HCT116 (cell line): ENCODE measurements around the gene TSPAN5. TPM values are rescaled to one million over a fixed set of nuclear protein-coding genes. Genes with fewer than 3 reads are reported as not detected.

Experiments
- ATAC-seq: fragments of 200-7000 bp; cut with Tn5 transposase; 2 replicates; pipeline ENCODE4 v1.9.1; 2020; ENCODE audit warnings: mild to moderate bottlenecking, moderate library complexity
- BruUV-seq: library from RNA; stranded (reverse); fragments of 400-500 nt; replicated peaks from 2 replicates; lab custom pipeline; 2021; lab: Mats Ljungman, UMichigan
- CTCF ChIA-PET: fragments of 300-600 bp; sonication (Branson Sonifier 250); formaldehyde crosslinking; loops from one replicate; lab custom pipeline; 2021; ENCODE audit warnings: antibody characterized with exemption; lab: Charles Lee
- POLR2A ChIA-PET: fragments of 300-600, 350-600 bp; sonication (Branson Sonifier 250); formaldehyde crosslinking; loops from one replicate; lab custom pipeline; 2021; ENCODE audit warnings: antibody characterized with exemption; lab: Charles Lee
- RAD21 ChIA-PET, 2 experiments: fragments of 300-600 bp; sonication (Branson Sonifier 250); formaldehyde crosslinking; loops; one replicate each; lab custom pipeline; 2023; ENCODE audit warnings: low total read pairs in 2 of 2; ENCODE audit not compliant: uncharacterized antibody in 2 of 2, unreplicated experiment in 2 of 2, low non-redundant PET in 1 of 2; lab: Charles Lee
- DNase-seq: peaks from one replicate; pipeline ENCODE4 v3.0.0-alpha.2; 2010; ENCODE audit warnings: low read depth, low spot score
- H2AFZ ChIP-seq: fragments of 200-600 bp; shearing (Covaris generic), sonication (generic); 2 replicates; pipeline ENCODE4 v1.6.1; 2017; ENCODE audit warnings: low read depth, mixed run types, mixed read lengths, antibody characterized with exemption, low read length; ENCODE audit not compliant: poor library complexity, severe bottlenecking
- H3K27ac ChIP-seq: 2 replicates; pipeline ENCODE4 v1.5.1; 2012; ENCODE audit warnings: low read depth, low read length
- H3K27me3 ChIP-seq: fragments of 200-600 bp; sonication (generic); 2 replicates; pipeline ENCODE4 v1.6.1; 2016; ENCODE audit warnings: mixed run types, low read length, mixed read lengths; ENCODE audit not compliant: insufficient read depth
- H3K36me3 ChIP-seq, 2 experiments: fragments of 200-500 bp in 1 of 2; fragments of 200-600 bp in 1 of 2; sonication (Bioruptor generic) in 1 of 2; sonication (generic) in 1 of 2; 2 replicates each; pipeline versions ENCODE4 v1.5.1 to v1.6.1; 2014 to 2016; ENCODE audit warnings: low read length in 2 of 2, inconsistent platforms in 1 of 2, mixed read lengths in 1 of 2, mixed run types in 1 of 2; ENCODE audit not compliant: insufficient read depth in 2 of 2, control insufficient read depth in 1 of 2
- H3K4me1 ChIP-seq, 2 experiments: fragments of 200-600 bp in 1 of 2; sonication (generic) in 1 of 2; 2 replicates each; pipeline versions ENCODE4 v1.5.1 to v1.6.1; 2012 to 2017; ENCODE audit warnings: low read length in 2 of 2, inconsistent platforms in 1 of 2, mild to moderate bottlenecking in 1 of 2, mixed read lengths in 1 of 2, mixed run types in 1 of 2, moderate library complexity in 1 of 2; ENCODE audit not compliant: insufficient read depth in 2 of 2, control insufficient read depth in 1 of 2
- H3K4me2 ChIP-seq: fragments of 200-600 bp; sonication (generic); 2 replicates; pipeline ENCODE4 v1.6.1; 2017; ENCODE audit warnings: mixed run types, low read length, mixed read lengths
- H3K4me3 ChIP-seq, 2 experiments: fragments of 200-600 bp in 1 of 2; sonication (generic) in 1 of 2; replicated peaks in 1 of 2; 2 replicates each; pipeline ENCODE4 v1.5.1; 2011 to 2016; ENCODE audit warnings: low read length in 2 of 2, control low read depth in 1 of 2, low read depth in 1 of 2, mild to moderate bottlenecking in 1 of 2, mixed read lengths in 1 of 2, mixed run types in 1 of 2
- H3K79me2 ChIP-seq: fragments of 200-600 bp; sonication (generic); 2 replicates; pipeline ENCODE4 v1.6.1; 2017; ENCODE audit warnings: mild to moderate bottlenecking, mixed run types, low read length, moderate library complexity, mixed read lengths; ENCODE audit not compliant: insufficient read depth
- H3K9ac ChIP-seq: fragments of 200-600 bp; sonication (generic); 2 replicates; pipeline ENCODE4 v1.6.1; 2016; ENCODE audit warnings: low read length, mixed read lengths
- H3K9me2 ChIP-seq: fragments of 200-600 bp; sonication (generic), shearing (Covaris generic); 2 replicates; pipeline ENCODE4 v1.6.1; 2017; ENCODE audit warnings: mixed run types, mild to moderate bottlenecking, moderate library complexity; ENCODE audit not compliant: insufficient read depth
- H3K9me3 ChIP-seq, 2 experiments: fragments of 200-500 bp in 1 of 2; fragments of 200-600 bp in 1 of 2; sonication (Bioruptor generic) in 1 of 2; sonication (generic) in 1 of 2; 2 replicates each; pipeline ENCODE4 v1.6.1; 2014 to 2017; ENCODE audit warnings: low read length in 2 of 2, mixed read lengths in 2 of 2, inconsistent platforms in 1 of 2, low read depth in 1 of 2, mild to moderate bottlenecking in 1 of 2, mixed run types in 1 of 2, moderate library complexity in 1 of 2; ENCODE audit not compliant: control insufficient read depth in 1 of 2, insufficient read depth in 1 of 2
- H4K20me1 ChIP-seq: fragments of 200-600 bp; sonication (generic), shearing (Covaris generic); 2 replicates; pipeline ENCODE4 v1.6.1; 2017; ENCODE audit warnings: mixed run types, mild to moderate bottlenecking, moderate library complexity; ENCODE audit not compliant: insufficient read depth
- CBX3 ChIP-seq: IDR thresholded peaks from 2 replicates; pipeline ENCODE4 v1.6.1; 2012; ENCODE audit warnings: low read depth
- EGR1 ChIP-seq: IDR thresholded peaks from 2 replicates; pipeline ENCODE4 v1.6.1; 2012; ENCODE audit warnings: low read depth
- ELF1 ChIP-seq: IDR thresholded peaks from 2 replicates; pipeline ENCODE4 v1.6.1; 2012; ENCODE audit warnings: low read depth, borderline replicate concordance
- EZH2 ChIP-seq: fragments of 200-600 bp; sonication (generic); IDR thresholded peaks from 2 replicates; pipeline ENCODE4 v1.6.1; 2017; ENCODE audit warnings: antibody characterized with exemption, mixed run types
- EZH2phosphoT487 ChIP-seq: fragments of 200-600 bp; IDR thresholded peaks from 2 replicates; pipeline ENCODE4 v1.6.1; 2018; ENCODE audit warnings: antibody characterized with exemption, borderline replicate concordance
- JUND ChIP-seq: IDR thresholded peaks from 2 replicates; pipeline ENCODE4 v1.6.1; 2012
- SIN3A ChIP-seq: IDR thresholded peaks from 2 replicates; pipeline ENCODE4 v1.6.1; 2012; ENCODE audit warnings: low read depth
- SP1 ChIP-seq: IDR thresholded peaks from 2 replicates; pipeline ENCODE4 v1.6.1; 2012; ENCODE audit warnings: low read depth
- SRF ChIP-seq: IDR thresholded peaks from 2 replicates; pipeline ENCODE4 v1.6.1; 2012; ENCODE audit warnings: low read depth
- TCF7L2 ChIP-seq: IDR thresholded peaks from 2 replicates; pipeline ENCODE4 v1.7.0; 2011; ENCODE audit warnings: borderline replicate concordance, inconsistent platforms; ENCODE audit not compliant: insufficient read depth, insufficient read length; ENCODE audit errors: extremely low read depth
- YY1 ChIP-seq: IDR thresholded peaks from 2 replicates; pipeline ENCODE4 v1.6.1; 2011; ENCODE audit warnings: low read length, low read depth, moderate library complexity, mild to moderate bottlenecking; ENCODE audit not compliant: insufficient replicate concordance; ENCODE audit errors: extremely low read depth
- ZFX ChIP-seq: fragments of 450-650 bp; IDR thresholded peaks from 2 replicates; pipeline ENCODE4 v1.6.1; 2017
- ZNF274 ChIP-seq: fragments of 200-500 bp; sonication (Bioruptor generic); IDR thresholded peaks from 2 replicates; pipeline ENCODE4 v1.6.1; 2014; ENCODE audit warnings: mild to moderate bottlenecking, low read depth, low read length, inconsistent platforms
- intact Hi-C: fragments of 100-400 bp; cut with micrococcal nuclease; formaldehyde crosslinking; loops from 2 replicates; pipeline ENCODE4 v1.10.0; 2022
- total RNA-seq: library from RNA; stranded (reverse); gene quantifications from one replicate; pipeline ENCODE4 v1.2.1, GENCODE V29; 2021; ENCODE audit not compliant: unreplicated experiment
- TF ChIP-seq, protein P1 (sequence below): IDR thresholded peaks from 2 replicates; pipeline ENCODE4 v1.6.1; 2012
- TF ChIP-seq, protein P2 (sequence below): IDR thresholded peaks from 2 replicates; pipeline ENCODE4 v1.6.1; 2012

Gene TSPAN5
- total RNA-seq, 1 experiment from 2014 or later: 56.8 TPM

DNA sequence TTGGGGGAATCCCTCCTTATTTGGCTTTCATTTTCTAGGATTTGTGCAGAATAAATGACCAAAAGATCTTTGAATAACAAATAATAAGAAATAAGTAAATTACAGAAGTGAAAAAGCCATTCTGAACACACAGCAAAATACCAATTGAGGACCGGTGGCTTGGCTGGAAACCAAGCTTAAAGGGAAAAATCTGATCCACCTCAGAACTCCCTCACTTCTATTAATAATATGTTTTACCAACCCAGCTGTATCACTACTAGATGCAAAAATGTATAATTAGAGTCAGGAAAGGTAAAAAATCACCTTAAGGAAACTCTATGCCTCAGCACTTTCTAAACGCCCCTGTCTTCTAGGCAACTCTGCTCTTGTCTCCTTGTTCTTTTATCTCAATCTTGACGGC, 77.3 kb downstream of the TSPAN5 start:
- H2AFZ ChIP-seq: no peak overlapping the region
- H3K79me2 ChIP-seq: peaks cover 93% of the 10 kb centered on the region
- H4K20me1 ChIP-seq: no peaks in the 10 kb centered on the region
- ChIA-PET POLR2A (no interaction called here), RAD21 (no interaction called here), CTCF (no interaction called here)
- no peaks in the 10 kb centered on the region for H3K27me3 ChIP-seq
- BruUV-seq: no TSS peak
- no peak for ATAC-seq
- intact Hi-C loops: no loop called here
- H3K9ac ChIP-seq: no peak overlapping the region
- H3K27ac ChIP-seq: no peak overlapping the region
- no peak overlapping the region for H3K4me2 ChIP-seq
- no peak overlapping the region for H3K4me3 ChIP-seq
- no peak for DNase-seq
- no peaks in the 10 kb centered on the region for H3K9me2 ChIP-seq
- no peaks in the 10 kb centered on the region for H3K36me3 ChIP-seq
- peaks cover 0 to 3% of the 10 kb centered on the region in 2 experiments; a peak in 1 of 4 replicates for H3K4me1 ChIP-seq
- TF ChIP-seq EGR1 (no peak), YY1 (no peak), ZFX (no peak), SRF (no peak), SP1 (no peak), CBX3 (no peak), ZNF274 (no peak), SIN3A (no peak), TCF7L2 (no peak), ELF1 (no peak), EZH2phosphoT487 (no peak), JUND (no peak)
- TF ChIP-seq, protein P1, sequence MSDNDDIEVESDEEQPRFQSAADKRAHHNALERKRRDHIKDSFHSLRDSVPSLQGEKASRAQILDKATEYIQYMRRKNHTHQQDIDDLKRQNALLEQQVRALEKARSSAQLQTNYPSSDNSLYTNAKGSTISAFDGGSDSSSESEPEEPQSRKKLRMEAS: no peak
- no peaks in the 10 kb centered on the region for H3K9me3 ChIP-seq

DNA sequence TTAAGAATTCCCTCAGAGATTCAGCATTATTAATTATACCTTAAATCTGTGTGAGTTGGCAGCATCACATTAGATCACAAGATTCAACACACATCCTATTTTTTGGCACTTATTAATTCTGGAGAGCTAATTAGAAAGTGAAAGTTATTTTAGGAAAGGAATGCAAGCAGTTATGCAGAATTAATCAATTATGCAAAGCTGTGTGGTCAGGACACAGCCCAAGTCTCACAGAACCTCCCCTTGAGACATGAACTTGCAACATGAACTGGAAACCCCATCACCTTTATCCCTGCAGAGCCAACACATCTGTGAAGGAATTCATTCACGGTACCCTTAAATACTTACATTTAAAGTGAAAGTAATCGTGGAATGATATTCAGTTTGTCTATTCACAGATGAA, 80.5 kb downstream of the TSPAN5 start:
- BruUV-seq: no TSS peak
- peaks cover 3 to 6% of the 10 kb centered on the region in 2 experiments; a peak in 3 of 4 replicates for H3K4me1 ChIP-seq
- peaks cover 84% of the 10 kb centered on the region for H3K79me2 ChIP-seq
- no peaks in the 10 kb centered on the region for H4K20me1 ChIP-seq
- DNase-seq (no peak), ATAC-seq (no peak)
- intact Hi-C loops: no loop called here
- no peaks in the 10 kb centered on the region for H3K9me2 ChIP-seq
- no peaks in the 10 kb centered on the region for H3K27me3 ChIP-seq
- ChIA-PET RAD21 (no interaction called here), CTCF (no interaction called here), POLR2A (no interaction called here)
- no peak overlapping the region for H3K27ac ChIP-seq
- no peak for TF ChIP-seq ZNF274
- TF ChIP-seq SIN3A: no peak
- no peak for TF ChIP-seq ZFX
- TF ChIP-seq EZH2: no peak
- TF ChIP-seq, protein P2, sequence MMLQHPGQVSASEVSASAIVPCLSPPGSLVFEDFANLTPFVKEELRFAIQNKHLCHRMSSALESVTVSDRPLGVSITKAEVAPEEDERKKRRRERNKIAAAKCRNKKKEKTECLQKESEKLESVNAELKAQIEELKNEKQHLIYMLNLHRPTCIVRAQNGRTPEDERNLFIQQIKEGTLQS: no peak
- no peak overlapping the region for H3K4me2 ChIP-seq
- no peak overlapping the region for H3K4me3 ChIP-seq
- no peak overlapping the region for H2AFZ ChIP-seq
- no peaks in the 10 kb centered on the region for H3K36me3 ChIP-seq
- H3K9me3 ChIP-seq: no peaks in the 10 kb centered on the region
- H3K9ac ChIP-seq: no peak overlapping the region
